WTC11 (cell line): ENCODE results near the gene SCN4A. TPM values are rescaled to one million over a fixed set of nuclear protein-coding genes. Genes with fewer than 3 reads are reported as not detected.

ENCODE experiments used
- ATAC-seq: fragments of 200-7000 bp; cut with Tn5 transposase; 2 replicates; pipeline ENCODE4 v1.10.0; 2021; ENCODE audit warnings: mild to moderate bottlenecking, moderate library complexity
- CTCF ChIA-PET: fragments of 300-600 bp; sonication (Branson Sonifier 250); formaldehyde crosslinking; loops from one replicate; lab custom pipeline; 2021; ENCODE audit warnings: antibody characterized with exemption; lab: Charles Lee
- POLR2A ChIA-PET: fragments of 350-600 bp; sonication (Branson Sonifier 250); formaldehyde crosslinking; loops from one replicate; lab custom pipeline; 2021; ENCODE audit warnings: antibody characterized with exemption; lab: Charles Lee
- DNase-seq: peaks from one replicate; pipeline ENCODE4 v3.0.0; 2021; ENCODE audit warnings: low spot score
- H3K27ac Mint-ChIP-seq: 2 replicates; pipeline ENCODE4 v1.8.0; 2021; ENCODE audit warnings: mixed read lengths
- H3K27me3 Mint-ChIP-seq: 2 replicates; pipeline ENCODE4 v1.8.0; 2021; ENCODE audit warnings: low read depth, mild to moderate bottlenecking, moderate library complexity, mixed read lengths
- H3K36me3 Mint-ChIP-seq: 2 replicates; pipeline ENCODE4 v1.8.0; 2021; ENCODE audit warnings: mixed read lengths
- H3K4me1 Mint-ChIP-seq: 2 replicates; pipeline ENCODE4 v1.8.0; 2022; ENCODE audit warnings: mixed read lengths
- H3K4me3 Mint-ChIP-seq: 2 replicates; pipeline ENCODE4 v1.8.0; 2021; ENCODE audit warnings: mild to moderate bottlenecking, moderate library complexity, mixed read lengths
- H3K9me3 Mint-ChIP-seq: 2 replicates; pipeline ENCODE4 v1.8.0; 2021; ENCODE audit warnings: mixed read lengths
- ELF4 ChIP-seq: sonication (generic); formaldehyde crosslinking; IDR thresholded peaks from 2 replicates; pipeline ENCODE4 v1.8.1; 2022; ENCODE audit warnings: low read depth, mild to moderate bottlenecking, moderate library complexity, missing genetic modification reagents
- ERG ChIP-seq: fragments of 250-450 bp; sonication (Bioruptor Pico); IDR thresholded peaks from 2 replicates; pipeline ENCODE4 v1.8.0; 2021; ENCODE audit warnings: mild to moderate bottlenecking
- ESRRA ChIP-seq: sonication (generic); formaldehyde crosslinking; IDR thresholded peaks from 2 replicates; pipeline ENCODE4 v1.8.1; 2022; ENCODE audit warnings: mild to moderate bottlenecking, missing genetic modification reagents, borderline replicate concordance
- FOXP1 ChIP-seq: sonication (generic); formaldehyde crosslinking; IDR thresholded peaks from 2 replicates; pipeline ENCODE4 v1.8.0; 2022; ENCODE audit warnings: missing genetic modification reagents, mild to moderate bottlenecking, moderate library complexity, borderline replicate concordance
- GRHL2 ChIP-seq: fragments of 250-450 bp; sonication (Bioruptor Pico); IDR thresholded peaks from 2 replicates; pipeline ENCODE4 v1.8.0; 2022; ENCODE audit warnings: mild to moderate bottlenecking, moderate library complexity; ENCODE audit not compliant: insufficient replicate concordance, severe bottlenecking
- IRF2 ChIP-seq: sonication (generic); formaldehyde crosslinking; IDR thresholded peaks from 2 replicates; pipeline ENCODE4 v1.8.0; 2022; ENCODE audit warnings: low read depth, missing genetic modification reagents, borderline replicate concordance
- JAZF1 ChIP-seq: fragments of 250-450 bp; sonication (Bioruptor Pico); IDR thresholded peaks from 2 replicates; pipeline ENCODE4 v1.9.0; 2021; ENCODE audit warnings: moderate library complexity, mild to moderate bottlenecking, inconsistent platforms
- KAT7 ChIP-seq: sonication (generic); formaldehyde crosslinking; IDR thresholded peaks from 2 replicates; pipeline ENCODE4 v1.8.1; 2023; ENCODE audit warnings: missing genetic modification reagents, mild to moderate bottlenecking, borderline replicate concordance
- NFATC4 ChIP-seq: fragments of 250-450 bp; sonication (Bioruptor Pico); IDR thresholded peaks from 2 replicates; pipeline ENCODE4 v1.9.0; 2021; ENCODE audit warnings: mild to moderate bottlenecking
- NFE2L1 ChIP-seq: sonication (generic); formaldehyde crosslinking; IDR thresholded peaks from 2 replicates; pipeline ENCODE4 v1.8.1; 2023; ENCODE audit warnings: missing genetic modification reagents
- PRDM15 ChIP-seq: sonication (generic); formaldehyde crosslinking; IDR thresholded peaks from 2 replicates; pipeline ENCODE4 v1.8.0; 2022; ENCODE audit warnings: missing genetic modification reagents
- SMAD3 ChIP-seq: sonication (generic); formaldehyde crosslinking; IDR thresholded peaks from 2 replicates; pipeline ENCODE4 v1.8.0; 2022; ENCODE audit warnings: missing genetic modification reagents, mild to moderate bottlenecking, borderline replicate concordance
- SOX15 ChIP-seq: fragments of 250-450 bp; sonication (Bioruptor Pico); IDR thresholded peaks from 2 replicates; pipeline ENCODE4 v1.9.0; 2021; ENCODE audit warnings: mild to moderate bottlenecking
- TEAD4 ChIP-seq: sonication (generic); formaldehyde crosslinking; IDR thresholded peaks from 2 replicates; pipeline ENCODE4 v1.8.0; 2022; ENCODE audit warnings: mild to moderate bottlenecking, missing genetic modification reagents
- TP53 ChIP-seq: sonication (generic); formaldehyde crosslinking; IDR thresholded peaks from 2 replicates; pipeline ENCODE4 v1.8.1; 2023; ENCODE audit warnings: mild to moderate bottlenecking, missing genetic modification reagents
- ZBTB43 ChIP-seq: sonication (generic); formaldehyde crosslinking; IDR thresholded peaks from 2 replicates; pipeline ENCODE4 v1.8.1; 2023; ENCODE audit warnings: mild to moderate bottlenecking, missing genetic modification reagents
- ZMAT4 ChIP-seq: fragments of 250-450 bp; sonication (Bioruptor Pico); IDR thresholded peaks from 2 replicates; pipeline ENCODE4 v1.9.0; 2021; ENCODE audit warnings: mild to moderate bottlenecking
- ZNF263 ChIP-seq: sonication (generic); formaldehyde crosslinking; IDR thresholded peaks from 2 replicates; pipeline ENCODE4 v1.8.1; 2022; ENCODE audit warnings: low read depth, mild to moderate bottlenecking, moderate library complexity, missing genetic modification reagents
- ZNF396 ChIP-seq: fragments of 250-450 bp; sonication (Bioruptor Pico); IDR thresholded peaks from 2 replicates; pipeline ENCODE4 v1.8.0; 2021; ENCODE audit warnings: mild to moderate bottlenecking, moderate library complexity, borderline replicate concordance
- total RNA-seq: library from RNA; stranded (reverse); gene quantifications from 3 replicates; pipeline ENCODE4 v1.2.3, GENCODE V29; 2021
- TF ChIP-seq, protein P1 (sequence below): sonication (generic); formaldehyde crosslinking; IDR thresholded peaks from 2 replicates; pipeline ENCODE4 v1.8.0; 2023; ENCODE audit warnings: missing genetic modification reagents
- TF ChIP-seq, protein P2 (sequence below): sonication (generic); formaldehyde crosslinking; IDR thresholded peaks from 2 replicates; pipeline ENCODE4 v1.8.1; 2023; ENCODE audit warnings: mild to moderate bottlenecking, missing genetic modification reagents

Gene SCN4A
- total RNA-seq, 1 experiment from 2014 or later: 5.8 TPM

DNA sequence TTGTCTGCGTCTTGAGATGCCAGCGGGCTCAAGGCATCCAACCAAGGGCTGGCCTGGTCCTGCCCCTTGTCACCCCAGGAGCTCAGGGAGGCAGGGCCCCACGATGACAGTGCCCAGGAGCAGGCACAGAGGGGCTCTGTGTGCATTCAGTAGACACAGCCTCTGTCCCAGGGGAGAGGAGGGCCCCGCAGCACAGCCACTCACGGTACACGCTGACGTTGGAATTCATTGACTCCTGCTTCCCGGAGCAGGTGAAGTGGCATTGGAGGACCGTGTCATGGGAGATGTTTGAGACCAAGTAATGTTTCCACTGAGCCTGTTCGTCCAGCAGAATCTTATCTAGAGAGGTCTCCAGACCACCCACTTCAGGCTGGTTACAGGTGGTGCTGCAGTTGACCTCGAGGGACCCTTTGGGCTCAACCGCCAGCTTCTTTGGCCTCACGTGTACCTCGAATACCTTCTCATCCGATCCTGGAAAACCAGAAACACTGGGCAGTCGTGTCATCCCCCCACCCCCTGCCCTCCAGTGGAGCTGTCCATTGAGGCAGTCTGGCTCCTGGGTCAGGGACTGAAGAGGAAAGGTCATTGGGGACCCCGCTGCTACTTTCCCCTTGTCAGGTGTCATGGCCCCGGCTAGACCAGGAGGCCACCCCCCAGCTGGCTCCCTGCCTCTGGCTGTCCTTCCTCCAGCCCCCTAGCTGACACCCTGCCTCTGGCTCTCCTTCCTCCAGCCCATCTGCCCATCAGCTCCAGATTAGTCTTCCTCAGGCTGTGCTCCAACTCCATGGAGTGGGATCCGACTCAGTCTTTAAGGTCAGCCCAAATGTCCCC lies 32.4 kb upstream of the SCN4A start:
- ChIA-PET CTCF (interaction anchor here (0.7 to 3.2 kb wide), 9 partner anchors 11 to 124 kb away, joined by 3 to 13 read pairs (median 4); partner anchors contain the start of genes GH1 and GH2), POLR2A (no interaction called here)
- no peaks in the 10 kb centered on the region for H3K36me3 Mint-ChIP-seq
- ATAC-seq (no peak), DNase-seq (no peak)
- peaks cover 17% of the 10 kb centered on the region for H3K4me1 Mint-ChIP-seq
- no peaks in the 10 kb centered on the region; the same call in none of the 2 replicates for H3K27me3 Mint-ChIP-seq
- no peak overlapping the region for H3K27ac Mint-ChIP-seq
- H3K9me3 Mint-ChIP-seq: no peaks in the 10 kb centered on the region
- TF ChIP-seq PRDM15 (CRISPR knock-in tag): peak; percentile 49; the same call in 1 of the 2 replicates
- no peak for TF ChIP-seq JAZF1 (CRISPR knock-in tag)
- H3K4me3 Mint-ChIP-seq: no peak overlapping the region

DNA sequence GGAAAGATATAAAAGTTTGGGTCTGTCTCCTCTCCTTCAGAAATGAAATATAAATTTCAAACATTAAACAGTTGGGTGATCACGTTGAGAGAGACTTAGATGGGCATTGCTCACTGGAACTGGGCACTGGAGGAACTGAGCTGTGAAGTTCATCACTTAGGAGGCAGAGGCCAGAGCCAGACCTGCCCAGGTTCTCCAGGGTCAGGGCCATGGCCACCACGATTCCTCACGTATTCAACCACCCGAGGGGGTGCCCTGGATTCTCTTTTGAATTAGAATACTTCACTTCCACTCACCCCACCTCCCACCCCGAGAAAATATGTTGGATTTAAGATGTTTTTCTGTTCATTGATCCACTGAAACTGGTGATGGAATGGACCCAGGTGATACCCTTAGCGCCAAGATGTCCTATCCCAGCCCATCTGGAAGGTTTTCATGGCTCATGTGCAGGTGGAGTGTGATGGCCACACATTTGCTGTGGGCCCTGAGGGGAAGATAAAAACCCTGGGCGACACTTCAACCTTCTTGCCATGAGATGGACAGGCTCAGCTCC lies 31.6 kb upstream of the SCN4A start:
- Mint-ChIP-seq H3K36me3 (no peaks in the 10 kb centered on the region), H3K9me3 (no peaks in the 10 kb centered on the region), H3K4me1 (peaks cover 17% of the 10 kb centered on the region), H3K27ac (no peak overlapping the region), H3K4me3 (no peak overlapping the region), H3K27me3 (peaks cover 6% of the 10 kb centered on the region)
- CTCF ChIA-PET: interaction anchor here (1.4 to 2.1 kb wide), 2 partner anchors 25 to 59 kb away, joined by 3 to 6 read pairs; no protein-coding TSS in a partner anchor
- no peak for DNase-seq
- ATAC-seq: no peak
- TF ChIP-seq GRHL2 (CRISPR knock-in tag): no peak
- TF ChIP-seq FOXP1 (CRISPR knock-in tag): no peak
- no peak for TF ChIP-seq ERG (CRISPR knock-in tag)
- no peak for TF ChIP-seq SMAD3 (CRISPR knock-in tag)
- no peak for TF ChIP-seq SOX15 (CRISPR knock-in tag)
- TF ChIP-seq TEAD4 (CRISPR knock-in tag): no peak
- no peak for TF ChIP-seq ZBTB43 (CRISPR knock-in tag)
- no peak for TF ChIP-seq TP53 (CRISPR knock-in tag)
- no peak for TF ChIP-seq KAT7
- TF ChIP-seq NFATC4 (CRISPR knock-in tag): no peak
- POLR2A ChIA-PET: no interaction called here

DNA sequence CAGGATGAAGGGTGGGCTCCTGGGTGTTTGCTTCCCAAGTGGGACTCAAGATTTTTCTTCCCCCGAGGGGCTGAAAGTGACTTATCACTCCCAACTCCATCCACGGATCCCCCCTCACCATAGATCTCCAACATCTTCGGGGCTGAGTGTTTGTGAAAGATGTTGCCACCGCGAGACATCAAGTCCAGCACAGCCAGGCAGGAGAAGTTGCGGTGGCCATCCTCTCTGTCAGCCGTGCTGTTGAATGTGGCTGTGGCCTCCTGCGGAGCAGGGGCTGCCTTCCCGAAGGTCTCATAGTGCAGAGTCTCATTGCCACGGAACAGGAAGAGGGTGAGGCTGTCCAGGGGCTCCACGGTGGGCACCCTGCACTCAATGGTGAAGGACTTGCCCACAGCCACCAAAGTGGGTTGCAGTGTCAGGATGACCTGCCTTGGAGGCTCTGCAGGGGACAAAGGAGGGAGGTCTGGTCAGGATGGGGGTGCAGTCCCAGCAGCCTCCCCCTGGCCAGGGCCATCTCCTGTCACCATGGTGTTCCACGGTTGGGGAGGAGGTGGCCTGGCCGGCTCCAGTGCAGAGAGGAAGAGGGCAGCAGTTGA lies 30.9 kb upstream of the SCN4A start:
- POLR2A ChIA-PET: no interaction called here
- TF ChIP-seq ZNF263 (no peak), FOXP1 (CRISPR knock-in tag) (no peak), ZNF396 (CRISPR knock-in tag) (no peak), ESRRA (CRISPR knock-in tag) (no peak), IRF2 (CRISPR knock-in tag) (no peak), ELF4 (CRISPR knock-in tag) (no peak), ZMAT4 (CRISPR knock-in tag) (no peak), NFE2L1 (CRISPR knock-in tag) (no peak)
- TF ChIP-seq, protein P1, sequence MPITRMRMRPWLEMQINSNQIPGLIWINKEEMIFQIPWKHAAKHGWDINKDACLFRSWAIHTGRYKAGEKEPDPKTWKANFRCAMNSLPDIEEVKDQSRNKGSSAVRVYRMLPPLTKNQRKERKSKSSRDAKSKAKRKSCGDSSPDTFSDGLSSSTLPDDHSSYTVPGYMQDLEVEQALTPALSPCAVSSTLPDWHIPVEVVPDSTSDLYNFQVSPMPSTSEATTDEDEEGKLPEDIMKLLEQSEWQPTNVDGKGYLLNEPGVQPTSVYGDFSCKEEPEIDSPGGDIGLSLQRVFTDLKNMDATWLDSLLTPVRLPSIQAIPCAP (CRISPR knock-in tag): no peak
- TF ChIP-seq, protein P2, sequence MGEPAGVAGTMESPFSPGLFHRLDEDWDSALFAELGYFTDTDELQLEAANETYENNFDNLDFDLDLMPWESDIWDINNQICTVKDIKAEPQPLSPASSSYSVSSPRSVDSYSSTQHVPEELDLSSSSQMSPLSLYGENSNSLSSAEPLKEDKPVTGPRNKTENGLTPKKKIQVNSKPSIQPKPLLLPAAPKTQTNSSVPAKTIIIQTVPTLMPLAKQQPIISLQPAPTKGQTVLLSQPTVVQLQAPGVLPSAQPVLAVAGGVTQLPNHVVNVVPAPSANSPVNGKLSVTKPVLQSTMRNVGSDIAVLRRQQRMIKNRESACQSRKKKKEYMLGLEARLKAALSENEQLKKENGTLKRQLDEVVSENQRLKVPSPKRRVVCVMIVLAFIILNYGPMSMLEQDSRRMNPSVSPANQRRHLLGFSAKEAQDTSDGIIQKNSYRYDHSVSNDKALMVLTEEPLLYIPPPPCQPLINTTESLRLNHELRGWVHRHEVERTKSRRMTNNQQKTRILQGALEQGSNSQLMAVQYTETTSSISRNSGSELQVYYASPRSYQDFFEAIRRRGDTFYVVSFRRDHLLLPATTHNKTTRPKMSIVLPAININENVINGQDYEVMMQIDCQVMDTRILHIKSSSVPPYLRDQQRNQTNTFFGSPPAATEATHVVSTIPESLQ (CRISPR knock-in tag): no peak

More for the DNA sequence above, 30.9 kb upstream of the SCN4A start:
- CTCF ChIA-PET: no interaction called here
- Mint-ChIP-seq H3K36me3 (no peaks in the 10 kb centered on the region), H3K4me1 (peaks cover 20% of the 10 kb centered on the region), H3K9me3 (no peaks in the 10 kb centered on the region), H3K27ac (no peak overlapping the region), H3K27me3 (peaks cover 11% of the 10 kb centered on the region), H3K4me3 (no peak overlapping the region)
- ATAC-seq: no peak
- DNase-seq: no peak
